HUES6 (cell line): ENCODE measurements around the gene GABPA.

ENCODE experiments used
- H3K27ac ChIP-seq: 2 replicates; pipeline ENCODE4 v1.7.0; 2013; ENCODE audit warnings: low read depth, mild to moderate bottlenecking, low read length, inconsistent platforms
- H3K27me3 ChIP-seq: 2 replicates; pipeline ENCODE4 v1.6.1; 2013; ENCODE audit warnings: low read length; ENCODE audit not compliant: control insufficient read depth, insufficient read depth
- H3K36me3 ChIP-seq: 2 replicates; pipeline ENCODE4 v1.6.1; 2013; ENCODE audit warnings: low read length; ENCODE audit not compliant: control insufficient read depth, insufficient read depth
- H3K4me1 ChIP-seq: 2 replicates; pipeline ENCODE4 v1.6.1; 2013; ENCODE audit warnings: low read length; ENCODE audit not compliant: control insufficient read depth, insufficient read depth
- H3K4me3 ChIP-seq: 2 replicates; pipeline ENCODE4 v1.5.1; 2013; ENCODE audit warnings: low read depth, low read length
- H3K9ac ChIP-seq: one replicate; pipeline ENCODE4 v1.6.1; 2013; ENCODE audit warnings: mild to moderate bottlenecking, low read length
- H3K9me3 ChIP-seq: 2 replicates; pipeline ENCODE4 v1.6.1; 2013; ENCODE audit warnings: low read depth, low read length; ENCODE audit not compliant: control insufficient read depth, insufficient read depth

GABPA gene

GRCh38 chr21:25742900-25743299, 8.1 kb downstream of the GABPA start:
- H3K9ac ChIP-seq: no peak overlapping the region
- no peak overlapping the region for H3K4me3 ChIP-seq
- peaks cover 9% of the 10 kb centered on the region for H3K36me3 ChIP-seq
- no peak overlapping the region for H3K27ac ChIP-seq
- H3K9me3 ChIP-seq: no peaks in the 10 kb centered on the region
- H3K4me1 ChIP-seq: no peaks in the 10 kb centered on the region
- no peaks in the 10 kb centered on the region for H3K27me3 ChIP-seq

GRCh38 chr21:25744854-25745253, 10.1 kb downstream of the GABPA start:
- Histone ChIP-seq H3K4me1 (no peaks in the 10 kb centered on the region), H3K9ac (no peak overlapping the region), H3K27ac (no peak overlapping the region), H3K36me3 (peaks cover 28% of the 10 kb centered on the region), H3K27me3 (no peaks in the 10 kb centered on the region), H3K9me3 (no peaks in the 10 kb centered on the region), H3K4me3 (no peak overlapping the region)

- no peak overlapping the region for H3K9ac ChIP-seq
- no peak overlapping the region for H3K27ac ChIP-seq
- no peak overlapping the region for H3K4me3 ChIP-seq
- H3K9me3 ChIP-seq: no peaks in the 10 kb centered on the region
- H3K36me3 ChIP-seq: peaks cover 51% of the 10 kb centered on the region
- no peaks in the 10 kb centered on the region for H3K4me1 ChIP-seq
- no peaks in the 10 kb centered on the region for H3K27me3 ChIP-seq
Measured at GRCh38 chr21:25750085-25750484, 15.3 kb downstream of the GABPA start.

GRCh38 chr21:25752416-25752815, 17.6 kb downstream of the GABPA start:
- Histone ChIP-seq H3K4me3 (no peak overlapping the region), H3K27me3 (no peaks in the 10 kb centered on the region), H3K9me3 (no peaks in the 10 kb centered on the region), H3K9ac (no peak overlapping the region), H3K36me3 (peaks cover 50% of the 10 kb centered on the region), H3K4me1 (no peaks in the 10 kb centered on the region), H3K27ac (no peak overlapping the region)

- H3K4me3 ChIP-seq: no peak overlapping the region
- peaks cover 62% of the 10 kb centered on the region for H3K36me3 ChIP-seq
- no peak overlapping the region for H3K9ac ChIP-seq
- H3K27ac ChIP-seq: no peak overlapping the region
- H3K9me3 ChIP-seq: no peaks in the 10 kb centered on the region
- no peaks in the 10 kb centered on the region for H3K27me3 ChIP-seq
- no peaks in the 10 kb centered on the region for H3K4me1 ChIP-seq
Measured at GRCh38 chr21:25756190-25756932, 21.6 kb downstream of the GABPA start.

GRCh38 chr21:25757531-25757930, 22.8 kb downstream of the GABPA start:
- Histone ChIP-seq H3K9ac (no peak overlapping the region), H3K36me3 (peaks cover 62% of the 10 kb centered on the region), H3K4me3 (no peak overlapping the region), H3K27ac (no peak overlapping the region), H3K4me1 (no peaks in the 10 kb centered on the region), H3K9me3 (no peaks in the 10 kb centered on the region), H3K27me3 (no peaks in the 10 kb centered on the region)

GRCh38 chr21:25759573-25759972, 24.8 kb downstream of the GABPA start:
- H3K9ac ChIP-seq: no peak overlapping the region
- H3K36me3 ChIP-seq: peaks cover 69% of the 10 kb centered on the region
- no peaks in the 10 kb centered on the region for H3K4me1 ChIP-seq
- H3K27ac ChIP-seq: no peak overlapping the region
- H3K4me3 ChIP-seq: no peak overlapping the region
- H3K27me3 ChIP-seq: no peaks in the 10 kb centered on the region
- no peaks in the 10 kb centered on the region for H3K9me3 ChIP-seq

- Histone ChIP-seq H3K4me3 (no peak overlapping the region), H3K9ac (no peak overlapping the region), H3K27ac (no peak overlapping the region), H3K36me3 (peaks cover 69% of the 10 kb centered on the region), H3K27me3 (no peaks in the 10 kb centered on the region), H3K9me3 (no peaks in the 10 kb centered on the region), H3K4me1 (no peaks in the 10 kb centered on the region)
Measured at GRCh38 chr21:25760061-25760460, 25.3 kb downstream of the GABPA start.

- H3K4me1 ChIP-seq: no peaks in the 10 kb centered on the region
- no peak overlapping the region for H3K4me3 ChIP-seq
- no peaks in the 10 kb centered on the region for H3K27me3 ChIP-seq
- no peak overlapping the region for H3K9ac ChIP-seq
- H3K27ac ChIP-seq: no peak overlapping the region
- H3K36me3 ChIP-seq: peaks cover 75% of the 10 kb centered on the region
- H3K9me3 ChIP-seq: no peaks in the 10 kb centered on the region
Measured at GRCh38 chr21:25760677-25761076, 25.9 kb downstream of the GABPA start.

GRCh38 chr21:25764065-25764464, 29.3 kb downstream of the GABPA start:
- Histone ChIP-seq H3K9ac (no peak overlapping the region), H3K27me3 (no peaks in the 10 kb centered on the region), H3K36me3 (peaks cover 66% of the 10 kb centered on the region), H3K4me3 (no peak overlapping the region), H3K9me3 (no peaks in the 10 kb centered on the region), H3K27ac (no peak overlapping the region), H3K4me1 (no peaks in the 10 kb centered on the region)

GRCh38 chr21:25767921-25768320, 33.1 kb downstream of the GABPA start:
- Histone ChIP-seq H3K4me3 (no peak overlapping the region), H3K27me3 (no peaks in the 10 kb centered on the region), H3K27ac (no peak overlapping the region), H3K9me3 (no peaks in the 10 kb centered on the region), H3K36me3 (peaks cover 33% of the 10 kb centered on the region), H3K4me1 (no peaks in the 10 kb centered on the region), H3K9ac (no peak overlapping the region)
